ENCODE measurements around the gene ARHGAP23.
"Not testable (repeated sequence)": the region's sequence is repeated elsewhere in the genome, so short reads cannot be mapped to it uniquely, and the experiment has no call there.

Gene ARHGAP23

DNA sequence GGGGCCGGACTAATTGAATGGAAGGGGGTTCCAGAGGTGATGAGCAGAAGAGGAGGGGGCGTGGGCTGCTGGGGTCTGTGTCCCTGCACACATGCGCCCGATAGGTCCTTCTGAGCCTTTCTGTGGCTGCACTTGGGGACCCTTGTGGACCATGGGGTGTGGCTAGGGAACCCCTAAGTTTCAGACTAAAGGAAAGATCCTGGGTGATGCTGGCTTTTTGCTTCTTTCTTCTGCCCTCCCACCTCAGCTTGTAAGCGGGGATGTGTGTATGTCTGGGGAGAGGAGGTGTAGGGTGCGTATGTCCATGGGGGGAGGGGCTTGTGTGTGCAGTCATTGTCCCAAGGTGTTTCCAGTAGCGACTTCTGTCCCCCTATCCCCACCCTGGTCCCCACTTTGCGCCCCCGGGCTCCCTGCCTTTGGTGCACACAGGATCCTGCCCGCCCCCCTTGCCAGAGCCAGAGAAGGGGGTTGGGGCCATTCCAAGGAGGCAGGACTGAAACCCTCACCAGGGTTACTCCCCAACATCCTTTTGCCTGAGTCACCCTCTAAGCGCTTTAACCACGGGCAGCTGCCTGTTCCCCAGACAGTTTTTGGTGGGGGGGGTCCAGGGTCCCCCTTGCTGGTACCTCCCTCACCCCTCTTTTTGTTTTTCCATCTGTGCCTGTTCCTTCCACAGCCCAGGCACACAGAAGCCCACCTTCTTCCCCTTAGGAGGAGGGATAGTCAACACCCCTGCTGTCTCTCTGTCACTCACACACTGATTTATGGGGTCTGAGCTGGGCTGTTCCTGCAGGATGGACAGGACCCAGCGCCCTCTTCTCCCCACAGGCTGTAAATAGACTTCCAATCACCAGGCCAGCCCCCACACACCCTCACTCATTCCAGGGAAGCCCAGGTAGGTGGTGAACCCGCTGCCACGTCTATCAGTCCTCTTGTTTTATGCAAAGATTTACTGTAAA is 83.2 kb downstream of the ARHGAP23 start:
- no peaks in the 10 kb centered on the region for H3K9me3 ChIP-seq (ENCODE audit: control insufficient read depth in 1 of 2, low read length in 2 of 2)

DNA sequence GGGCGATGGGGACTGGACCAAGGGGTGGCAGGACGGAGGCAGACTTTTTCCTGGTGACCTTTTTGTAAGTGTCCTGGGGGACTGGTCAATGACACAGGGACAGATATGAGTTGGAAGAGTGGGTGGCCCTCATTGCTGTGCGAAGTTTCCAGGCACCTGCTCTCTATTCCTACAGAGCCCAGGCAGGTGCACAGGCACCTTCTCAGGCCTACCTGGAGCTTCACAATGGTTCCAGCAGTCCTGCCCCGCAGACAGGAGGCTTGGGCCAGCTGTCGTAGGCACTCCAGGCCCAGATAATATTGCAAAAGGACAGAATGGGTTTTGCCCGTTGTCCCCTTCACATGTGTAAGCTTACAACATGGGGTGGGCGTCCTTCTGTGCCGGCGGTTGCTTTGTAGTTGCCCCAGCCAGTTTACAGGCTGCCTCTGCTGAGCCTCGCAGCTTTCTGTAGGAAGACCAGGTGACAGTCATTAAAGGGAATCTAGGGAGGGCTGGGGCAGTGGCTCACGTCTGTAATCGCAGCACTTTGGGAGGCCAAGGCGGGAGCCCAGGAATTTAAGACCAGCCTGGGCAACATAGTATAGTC is 84.3 kb downstream of the ARHGAP23 start:
- Histone ChIP-seq H3K27ac (ENCODE audit: low read length) (no peak overlapping the region), H3K4me3 (ENCODE audit: low read depth in 1 of 2, low read length in 2 of 2) (no peak overlapping the region), H3K27me3 (ENCODE audit: low read depth, low read length) (no peaks in the 10 kb centered on the region), H3K36me3 (ENCODE audit: control insufficient read depth in 1 of 2, insufficient read depth in 2 of 2, low read length in 2 of 2) (peaks cover 2 to 5% of the 10 kb centered on the region in 2 donors), H3K4me1 (ENCODE audit: control insufficient read depth in 1 of 2, insufficient read depth in 2 of 2, low read length in 2 of 2) (peaks cover 0 to 23% of the 10 kb centered on the region in 2 donors), H3K9me3 (ENCODE audit: control insufficient read depth in 1 of 2, low read length in 2 of 2) (no peaks in the 10 kb centered on the region)

More for the DNA sequence above, 83.2 kb downstream of the ARHGAP23 start:
- no peak overlapping the region for H3K4me3 ChIP-seq (ENCODE audit: low read depth in 1 of 2, low read length in 2 of 2)
- no peak overlapping the region for H3K27ac ChIP-seq (ENCODE audit: low read length)
- no peaks in the 10 kb centered on the region for H3K27me3 ChIP-seq (ENCODE audit: low read depth, low read length)
- peaks cover 4 to 13% of the 10 kb centered on the region in 2 donors for H3K36me3 ChIP-seq (ENCODE audit: control insufficient read depth in 1 of 2, insufficient read depth in 2 of 2, low read length in 2 of 2)
- peaks cover 0 to 23% of the 10 kb centered on the region in 2 donors for H3K4me1 ChIP-seq (ENCODE audit: control insufficient read depth in 1 of 2, insufficient read depth in 2 of 2, low read length in 2 of 2)

DNA sequence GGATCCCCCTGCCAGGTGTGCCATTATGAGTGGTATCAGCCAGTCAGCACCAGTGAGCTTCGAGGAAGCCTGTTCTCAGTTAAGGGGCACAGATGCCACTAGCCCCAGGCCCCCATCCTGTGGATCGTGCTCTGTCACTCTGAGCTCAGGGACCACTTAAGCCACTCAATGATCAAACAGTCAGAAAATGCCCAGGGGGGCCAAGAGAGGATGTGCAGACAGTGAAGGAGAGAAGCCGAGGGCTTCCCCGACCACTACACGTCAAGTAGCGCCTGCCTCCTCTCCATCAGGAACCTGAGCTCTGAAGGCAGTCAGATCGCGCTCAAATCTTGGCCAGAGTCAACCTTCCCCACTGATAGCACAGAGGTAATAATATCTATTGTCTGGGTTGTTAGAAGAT is 98.3 kb downstream of the ARHGAP23 start:
- not testable (repeated sequence) for H3K27ac ChIP-seq (ENCODE audit: low read length); H3K27me3 ChIP-seq (ENCODE audit: low read depth, low read length); H3K9me3 ChIP-seq (ENCODE audit: control insufficient read depth in 1 of 2, low read length in 2 of 2); H3K36me3 ChIP-seq (ENCODE audit: control insufficient read depth in 1 of 2, insufficient read depth in 2 of 2, low read length in 2 of 2); H3K4me3 ChIP-seq (ENCODE audit: low read depth in 1 of 2, low read length in 2 of 2); H3K4me1 ChIP-seq (ENCODE audit: control insufficient read depth in 1 of 2, insufficient read depth in 2 of 2, low read length in 2 of 2)

DNA sequence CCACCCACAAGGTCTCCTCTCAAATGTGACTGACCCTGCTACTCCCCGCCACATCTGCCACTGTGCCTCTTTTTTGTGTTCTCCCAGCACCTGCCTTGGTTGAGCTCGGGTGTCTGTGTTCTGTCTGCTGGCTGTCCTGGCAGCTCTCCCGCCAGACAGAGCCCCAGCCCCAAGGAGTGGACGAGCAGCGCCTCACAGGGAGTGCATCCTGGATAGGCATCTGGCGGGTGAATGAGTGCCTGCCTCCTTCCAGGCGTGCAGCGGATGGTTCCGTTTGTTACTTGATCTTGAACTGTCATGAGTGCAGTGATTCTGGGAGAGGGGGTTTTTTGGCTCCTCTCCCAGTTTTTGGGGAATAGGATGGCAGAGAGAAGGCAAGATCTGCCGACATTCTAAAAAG is 99.9 kb downstream of the ARHGAP23 start:
- H3K4me3 ChIP-seq (ENCODE audit: low read depth in 1 of 2, low read length in 2 of 2); H3K27me3 ChIP-seq (ENCODE audit: low read depth, low read length); H3K36me3 ChIP-seq (ENCODE audit: control insufficient read depth in 1 of 2, insufficient read depth in 2 of 2, low read length in 2 of 2); H3K4me1 ChIP-seq (ENCODE audit: control insufficient read depth in 1 of 2, insufficient read depth in 2 of 2, low read length in 2 of 2); H3K9me3 ChIP-seq (ENCODE audit: control insufficient read depth in 1 of 2, low read length in 2 of 2); H3K27ac ChIP-seq (ENCODE audit: low read length): not testable (repeated sequence)

DNA sequence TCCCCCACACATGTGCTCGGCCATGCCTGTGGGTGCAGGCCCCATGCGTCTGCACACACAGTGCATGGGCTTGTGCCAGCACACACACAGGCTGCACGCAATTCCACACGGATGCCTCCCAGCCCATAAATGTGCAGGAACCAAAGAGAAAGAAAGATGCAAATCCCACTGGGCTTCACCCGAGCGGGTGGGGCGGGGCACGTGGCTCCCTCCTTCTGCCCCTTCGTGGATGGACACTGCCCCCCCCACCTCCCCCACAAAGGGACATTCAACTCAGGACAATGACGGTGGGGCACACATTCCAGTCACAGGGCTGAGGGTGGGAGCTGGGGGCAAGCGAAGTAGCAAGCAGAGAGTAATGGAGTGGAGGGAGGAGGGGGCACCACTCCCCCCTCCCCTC is 102.6 kb downstream of the ARHGAP23 start:
- not testable (repeated sequence) for H3K27ac ChIP-seq (ENCODE audit: low read length); H3K27me3 ChIP-seq (ENCODE audit: low read depth, low read length); H3K4me3 ChIP-seq (ENCODE audit: low read depth in 1 of 2, low read length in 2 of 2); H3K9me3 ChIP-seq (ENCODE audit: control insufficient read depth in 1 of 2, low read length in 2 of 2); H3K36me3 ChIP-seq (ENCODE audit: control insufficient read depth in 1 of 2, insufficient read depth in 2 of 2, low read length in 2 of 2); H3K4me1 ChIP-seq (ENCODE audit: control insufficient read depth in 1 of 2, insufficient read depth in 2 of 2, low read length in 2 of 2)

DNA sequence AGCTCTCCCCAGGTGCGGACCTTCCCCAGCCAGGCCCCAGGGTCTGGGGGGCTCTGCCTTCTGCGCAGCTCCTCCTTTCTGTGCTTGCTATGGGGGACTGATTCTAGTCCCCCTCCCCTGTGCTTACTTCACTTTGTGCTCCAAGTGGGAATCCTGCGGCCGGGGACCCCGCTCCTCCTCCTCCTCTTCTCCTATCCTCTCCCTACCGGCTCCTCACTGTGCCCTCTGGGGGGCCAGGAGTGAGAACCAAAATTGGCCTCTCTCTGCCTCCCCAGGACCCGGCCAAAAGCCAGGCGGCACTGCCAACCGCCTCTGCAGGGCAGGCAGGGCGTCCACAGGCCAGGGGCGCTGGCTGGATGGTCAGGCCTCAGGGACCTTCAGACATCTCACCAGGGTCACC is 103.5 kb downstream of the ARHGAP23 start:
- not testable (repeated sequence) for H3K27me3 ChIP-seq (ENCODE audit: low read depth, low read length); H3K4me3 ChIP-seq (ENCODE audit: low read depth in 1 of 2, low read length in 2 of 2); H3K36me3 ChIP-seq (ENCODE audit: control insufficient read depth in 1 of 2, insufficient read depth in 2 of 2, low read length in 2 of 2); H3K27ac ChIP-seq (ENCODE audit: low read length); H3K4me1 ChIP-seq (ENCODE audit: control insufficient read depth in 1 of 2, insufficient read depth in 2 of 2, low read length in 2 of 2); H3K9me3 ChIP-seq (ENCODE audit: control insufficient read depth in 1 of 2, low read length in 2 of 2)

DNA sequence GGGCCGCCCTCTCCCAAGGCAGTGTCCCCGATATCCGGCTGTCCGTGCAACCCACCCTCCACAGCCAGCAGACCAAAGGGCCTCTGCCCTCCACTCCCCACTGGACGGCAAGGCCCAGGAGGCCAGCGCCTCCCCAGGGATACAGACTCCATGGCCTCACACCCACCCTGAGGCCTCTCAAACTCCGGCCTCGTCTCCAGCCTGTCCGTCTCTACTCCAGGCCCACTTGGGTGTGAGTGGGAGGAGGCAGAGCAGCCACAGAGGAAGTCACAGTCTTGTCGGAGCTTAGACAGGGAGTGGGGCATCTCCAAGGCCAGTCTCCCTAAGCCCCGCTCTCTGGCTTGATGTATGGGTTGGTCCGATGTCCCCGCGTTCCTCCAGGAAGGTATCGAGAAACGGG is 104.2 kb downstream of the ARHGAP23 start:
- Histone ChIP-seq H3K27me3 (ENCODE audit: low read depth, low read length) (peaks cover 5% of the 10 kb centered on the region), H3K36me3 (ENCODE audit: control insufficient read depth in 1 of 2, insufficient read depth in 2 of 2, low read length in 2 of 2) (no peaks in the 10 kb centered on the region), H3K4me1 (ENCODE audit: control insufficient read depth in 1 of 2, insufficient read depth in 2 of 2, low read length in 2 of 2) (no peaks in the 10 kb centered on the region), H3K9me3 (ENCODE audit: control insufficient read depth in 1 of 2, low read length in 2 of 2) (no peaks in the 10 kb centered on the region), H3K27ac (ENCODE audit: low read length) (no peak overlapping the region), H3K4me3 (ENCODE audit: low read depth in 1 of 2, low read length in 2 of 2) (no peak overlapping the region)

DNA sequence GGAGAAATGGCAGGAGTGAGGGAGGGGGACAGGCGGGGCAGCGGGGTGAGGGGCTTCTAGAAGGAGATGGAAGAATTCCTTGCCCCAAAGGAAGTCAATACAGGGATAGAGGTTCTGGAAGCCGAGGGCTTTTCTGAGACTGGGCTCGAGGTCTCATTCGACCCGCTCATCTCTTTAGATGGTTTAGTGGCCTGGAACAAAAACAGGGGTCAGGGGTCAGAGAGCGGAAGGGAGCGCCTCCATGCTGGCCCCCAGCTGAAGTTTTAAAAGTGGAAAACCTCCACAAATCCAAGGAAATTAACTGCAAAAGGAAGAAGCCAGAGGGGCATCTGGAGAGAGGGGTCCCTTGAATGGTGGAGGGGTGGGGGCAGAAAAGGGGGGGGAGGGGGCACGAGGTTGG is 105.0 kb downstream of the ARHGAP23 start:
- Histone ChIP-seq H3K36me3 (ENCODE audit: control insufficient read depth in 1 of 2, insufficient read depth in 2 of 2, low read length in 2 of 2) (no peaks in the 10 kb centered on the region), H3K4me3 (ENCODE audit: low read depth in 1 of 2, low read length in 2 of 2) (no peak overlapping the region), H3K27ac (ENCODE audit: low read length) (no peak overlapping the region), H3K27me3 (ENCODE audit: low read depth, low read length) (peaks cover 5% of the 10 kb centered on the region), H3K4me1 (ENCODE audit: control insufficient read depth in 1 of 2, insufficient read depth in 2 of 2, low read length in 2 of 2) (no peaks in the 10 kb centered on the region), H3K9me3 (ENCODE audit: control insufficient read depth in 1 of 2, low read length in 2 of 2) (no peaks in the 10 kb centered on the region)

DNA sequence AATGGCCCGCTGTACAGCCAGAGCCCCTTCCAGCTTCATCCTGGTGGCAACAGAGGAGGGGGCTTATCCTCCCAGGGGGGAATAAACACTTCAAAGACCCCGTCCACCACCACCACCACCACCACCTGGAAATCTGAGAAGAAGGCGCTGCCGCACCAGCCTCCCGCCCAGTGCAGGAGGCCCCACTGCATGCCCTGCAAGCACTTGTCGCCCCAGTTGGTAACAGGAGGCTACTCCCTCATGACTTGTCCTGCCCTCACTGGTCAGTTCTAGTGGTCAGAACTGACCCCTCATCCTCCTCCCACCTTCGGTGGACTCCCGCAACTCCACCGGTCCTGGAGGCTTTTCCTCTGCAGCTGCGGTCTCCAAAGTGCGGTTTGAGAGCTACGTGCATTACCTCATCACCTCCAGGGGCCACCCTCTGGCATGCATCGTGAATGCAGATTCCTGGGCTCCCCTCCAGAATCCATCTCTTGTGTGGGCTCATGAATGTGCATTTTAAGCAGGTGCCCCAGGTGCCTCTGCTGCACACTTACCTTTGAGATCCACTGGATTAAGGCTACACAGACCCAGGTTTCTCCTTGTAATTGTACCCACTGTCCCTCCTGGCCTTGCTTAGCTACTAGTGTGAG is 105.7 kb downstream of the ARHGAP23 start:
- Histone ChIP-seq H3K4me1 (ENCODE audit: control insufficient read depth in 1 of 2, insufficient read depth in 2 of 2, low read length in 2 of 2) (no peaks in the 10 kb centered on the region), H3K27me3 (ENCODE audit: low read depth, low read length) (peaks cover 5% of the 10 kb centered on the region), H3K4me3 (ENCODE audit: low read depth in 1 of 2, low read length in 2 of 2) (no peak overlapping the region), H3K36me3 (ENCODE audit: control insufficient read depth in 1 of 2, insufficient read depth in 2 of 2, low read length in 2 of 2) (no peaks in the 10 kb centered on the region), H3K9me3 (ENCODE audit: control insufficient read depth in 1 of 2, low read length in 2 of 2) (no peaks in the 10 kb centered on the region), H3K27ac (ENCODE audit: low read length) (no peak overlapping the region)

DNA sequence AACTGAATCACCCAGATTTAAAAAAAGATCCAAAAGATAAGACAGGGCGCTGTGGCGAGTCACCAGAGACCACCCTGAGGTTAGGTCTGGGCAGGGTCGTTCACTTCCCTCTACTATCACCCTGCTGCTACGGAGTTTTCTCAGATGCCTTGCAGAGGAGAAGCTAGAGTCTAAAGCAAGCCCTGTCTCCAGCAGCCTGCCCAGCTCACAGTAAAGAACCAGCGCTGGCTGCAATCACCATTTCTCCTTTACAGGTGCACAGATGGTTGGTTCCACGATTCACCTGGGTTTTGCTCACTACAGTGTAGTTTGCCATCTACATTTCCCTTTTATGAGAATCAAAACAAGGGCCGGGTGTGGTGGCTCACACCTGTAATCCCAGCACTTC is 106.2 kb downstream of the ARHGAP23 start:
- no peaks in the 10 kb centered on the region for H3K9me3 ChIP-seq (ENCODE audit: control insufficient read depth in 1 of 2, low read length in 2 of 2)
- H3K27me3 ChIP-seq (ENCODE audit: low read depth, low read length), result peaks cover 5% of the 10 kb centered on the region
- no peak overlapping the region for H3K27ac ChIP-seq (ENCODE audit: low read length)
- H3K4me3 ChIP-seq (ENCODE audit: low read depth in 1 of 2, low read length in 2 of 2), result no peak overlapping the region
- no peaks in the 10 kb centered on the region for H3K36me3 ChIP-seq (ENCODE audit: control insufficient read depth in 1 of 2, insufficient read depth in 2 of 2, low read length in 2 of 2)
- no peaks in the 10 kb centered on the region for H3K4me1 ChIP-seq (ENCODE audit: control insufficient read depth in 1 of 2, insufficient read depth in 2 of 2, low read length in 2 of 2)

DNA sequence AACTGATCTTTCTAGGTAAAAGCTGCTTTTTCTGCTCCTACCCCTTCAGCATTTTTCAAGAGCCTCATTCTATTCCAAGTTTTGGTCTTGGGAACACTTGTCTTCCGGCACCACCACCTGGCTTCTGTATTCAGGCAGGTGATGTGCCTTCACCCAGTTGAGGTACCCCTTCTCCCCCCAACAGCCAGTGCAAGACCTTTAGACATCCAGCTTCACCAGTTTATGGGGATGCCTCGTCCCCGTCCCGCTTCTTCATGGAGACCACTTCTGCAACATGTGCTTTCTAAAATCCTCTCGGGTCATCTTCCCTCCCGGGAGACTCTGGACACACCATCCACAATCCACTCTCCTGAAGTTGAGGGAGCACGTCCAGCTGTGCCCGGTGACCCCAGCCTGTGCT is 107.6 kb downstream of the ARHGAP23 start:
- Histone ChIP-seq H3K27me3 (ENCODE audit: low read depth, low read length) (peaks cover 5% of the 10 kb centered on the region), H3K27ac (ENCODE audit: low read length) (no peak overlapping the region), H3K36me3 (ENCODE audit: control insufficient read depth in 1 of 2, insufficient read depth in 2 of 2, low read length in 2 of 2) (no peaks in the 10 kb centered on the region), H3K9me3 (ENCODE audit: control insufficient read depth in 1 of 2, low read length in 2 of 2) (no peaks in the 10 kb centered on the region), H3K4me3 (ENCODE audit: low read depth in 1 of 2, low read length in 2 of 2) (no peak overlapping the region), H3K4me1 (ENCODE audit: control insufficient read depth in 1 of 2, insufficient read depth in 2 of 2, low read length in 2 of 2) (no peaks in the 10 kb centered on the region)
